ENCODE data around the gene MED13L. TPM values are rescaled to one million over a fixed set of nuclear protein-coding genes. Genes with fewer than 3 reads are reported as not detected.

MED13L gene
- total and polyA plus RNA-seq, 2 of the 8 experiments (the other 6 are each of a cell fraction or from before 2014, with no cell fraction given), result 15.9 to 51.7 TPM

DNA sequence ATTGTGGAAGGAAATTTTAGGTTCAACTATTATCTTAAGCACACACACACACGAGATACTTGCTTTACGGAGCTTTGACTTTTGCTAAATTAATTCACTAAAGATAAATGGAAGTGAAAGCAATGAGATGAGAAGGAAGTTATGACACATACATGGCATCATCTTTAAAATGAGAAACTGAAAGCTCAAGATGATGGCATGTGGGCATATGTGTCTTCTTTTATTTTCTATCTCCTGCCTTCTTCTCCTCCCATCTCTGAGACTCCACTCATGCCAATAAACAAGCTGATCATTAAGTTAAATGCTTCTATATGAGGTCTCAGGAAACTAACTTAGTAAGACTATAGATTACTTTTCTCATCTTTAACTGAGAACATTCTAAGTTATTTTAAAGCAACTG is 216.7 kb downstream of the MED13L start:
- H3K56ac ChIP-seq (replicated peaks; ENCODE audit: insufficient read length, low read depth, low read length), result no peak overlapping the region
- H3K4me2 ChIP-seq (ENCODE audit: insufficient read depth in 1 of 2, low read depth in 2 of 2, low read length in 2 of 2), result no peak overlapping the region
- H2BK120ac ChIP-seq (replicated peaks; ENCODE audit: low read depth, low read length), result no peak overlapping the region
- H4K5ac ChIP-seq (ENCODE audit: insufficient read length, low read depth, low read length), result no peak overlapping the region
- H2BK20ac ChIP-seq (ENCODE audit: low read length), result no peak overlapping the region
- H3K36me3 ChIP-seq (ENCODE audit: control insufficient read depth in 2 of 4, insufficient read depth in 4 of 4, low read length in 3 of 4), result no peaks in the 10 kb centered on the region
- no peak overlapping the region for H2BK15ac ChIP-seq (ENCODE audit: low read length)
- DNase-seq (ENCODE audit: low read depth in 1 of 2, low spot score in 2 of 2) (no peak), FAIRE-seq (no peak)
- peaks cover 0 to 2% of the 10 kb centered on the region in 2 experiments for H4K20me1 ChIP-seq (replicated peaks in 1 of 2; ENCODE audit: control insufficient read depth in 1 of 2, insufficient read depth in 2 of 2, low read length in 2 of 2)
- H4K8ac ChIP-seq (ENCODE audit: extremely low read depth, insufficient read depth, low read length), result no peak overlapping the region
- H3K9me3 ChIP-seq (ENCODE audit: insufficient read depth in 2 of 2, low read depth in 1 of 2, low read length in 1 of 2), result no peaks in the 10 kb centered on the region
- no peak overlapping the region for H4K91ac ChIP-seq (replicated peaks; ENCODE audit: insufficient read length, low read length)
- ChIA-PET POLR2A (ENCODE audit: partially characterized antibody) (no interaction called here), CTCF (ENCODE audit: partially characterized antibody) (no interaction called here)
- H3K4ac ChIP-seq (replicated peaks; ENCODE audit: insufficient read length, low read depth, low read length), result no peak overlapping the region
- no peak overlapping the region for H3K9ac ChIP-seq (replicated peaks in 1 of 4; ENCODE audit: extremely low read depth in 1 of 4, low read depth in 3 of 4, low read length in 3 of 4)
- H3K23ac ChIP-seq (ENCODE audit: insufficient read length), result no peak overlapping the region
- no peak overlapping the region for H2BK12ac ChIP-seq (ENCODE audit: low read depth, low read length)
- H2AK5ac ChIP-seq (ENCODE audit: low read depth, low read length), result no peak overlapping the region
- H3K79me2 ChIP-seq (ENCODE audit: control insufficient read depth in 1 of 2, insufficient read depth in 2 of 2, low read length in 2 of 2), result peaks cover 2 to 24% of the 10 kb centered on the region in 2 experiments; a peak in 3 of 4 replicates
- H3K4me1 ChIP-seq (replicated peaks in 1 of 4; ENCODE audit: control insufficient read depth in 3 of 4, insufficient read depth in 4 of 4, low read length in 3 of 4), result peaks cover 0 to 4% (median 3%) of the 10 kb centered on the region in 4 experiments; a peak in 2 of 7 replicates
- no peak overlapping the region for H3K27ac ChIP-seq (ENCODE audit: low read depth, low read length)
- TF ChIP-seq EGR1 (IDR thresholded peaks at IDR 0.05; ENCODE audit: borderline replicate concordance, low read depth, low read length) (no peak), KDM5A (IDR thresholded peaks at IDR 0.05; ENCODE audit: low read length) (no peak), CHD1 (IDR thresholded peaks at IDR 0.05; ENCODE audit: low read depth, low read length) (no peak), SUZ12 (IDR thresholded peaks at IDR 0.05; ENCODE audit: low read length) (no peak), PHF8 (conservative IDR thresholded peaks at IDR 0.05; ENCODE audit: low read depth, low read length) (no peak), POLR2A (IDR thresholded peaks at IDR 0.05; ENCODE audit: control extremely low read depth in 1 of 2, low read depth in 2 of 2, low read length in 2 of 2) (no peak), RXRA (IDR thresholded peaks at IDR 0.05; ENCODE audit: insufficient read depth, low read depth, low read length) (no peak), RBBP5 (IDR thresholded peaks at IDR 0.05; ENCODE audit: borderline replicate concordance, low read depth, low read length) (no peak), GABPA (IDR thresholded peaks at IDR 0.05; ENCODE audit: borderline replicate concordance, insufficient read depth, low read length) (no peak), CEBPB (IDR thresholded peaks at IDR 0.05; ENCODE audit: low read depth, low read length) (no peak), SP2 (IDR thresholded peaks at IDR 0.05; ENCODE audit: low read length) (no peak)
- TF ChIP-seq, protein P1, sequence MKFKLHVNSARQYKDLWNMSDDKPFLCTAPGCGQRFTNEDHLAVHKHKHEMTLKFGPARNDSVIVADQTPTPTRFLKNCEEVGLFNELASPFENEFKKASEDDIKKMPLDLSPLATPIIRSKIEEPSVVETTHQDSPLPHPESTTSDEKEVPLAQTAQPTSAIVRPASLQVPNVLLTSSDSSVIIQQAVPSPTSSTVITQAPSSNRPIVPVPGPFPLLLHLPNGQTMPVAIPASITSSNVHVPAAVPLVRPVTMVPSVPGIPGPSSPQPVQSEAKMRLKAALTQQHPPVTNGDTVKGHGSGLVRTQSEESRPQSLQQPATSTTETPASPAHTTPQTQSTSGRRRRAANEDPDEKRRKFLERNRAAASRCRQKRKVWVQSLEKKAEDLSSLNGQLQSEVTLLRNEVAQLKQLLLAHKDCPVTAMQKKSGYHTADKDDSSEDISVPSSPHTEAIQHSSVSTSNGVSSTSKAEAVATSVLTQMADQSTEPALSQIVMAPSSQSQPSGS (IDR thresholded peaks at IDR 0.05; ENCODE audit: low read length), result no peak
- H2BK5ac ChIP-seq (ENCODE audit: low read depth, low read length), result no peak overlapping the region
- H2AFZ ChIP-seq (ENCODE audit: low read length), result no peak overlapping the region
- no peaks in the 10 kb centered on the region for H3K23me2 ChIP-seq (ENCODE audit: low read depth, low read length)
- no peak overlapping the region for H3K14ac ChIP-seq (ENCODE audit: insufficient read length)
- 93% methylated on average over 2 of the region's 2 CpGs; no CpG with 5 or more reads in 1 of the 2 experiments for WGBS, 2 experiments (ENCODE audit: extremely low coverage in 1 of 2, insufficient coverage in 1 of 2, insufficient read length in 1 of 2, insufficient replicate concordance in 2 of 2, low coverage in 1 of 2, low lambda C conversion rate in 2 of 2, missing lambda C conversion rate in 1 of 2)
- no peak overlapping the region for H3K18ac ChIP-seq (ENCODE audit: extremely low read depth, low read length)
- H3K79me1 ChIP-seq (ENCODE audit: low read depth, low read length), result no peaks in the 10 kb centered on the region
- no peaks in the 10 kb centered on the region for H3K27me3 ChIP-seq (replicated peaks in 1 of 4; ENCODE audit: control insufficient read depth in 3 of 4, extremely low read depth in 1 of 4, insufficient read depth in 3 of 4, low read length in 3 of 4)
- no peak overlapping the region for H3K4me3 ChIP-seq (ENCODE audit: extremely low read depth in 1 of 4, insufficient read depth in 2 of 4, low read depth in 3 of 4, low read length in 4 of 4)
